SK-N-SH (cell line): ENCODE measurements around the gene TMCO2.

Experiments used
- TF ChIP-seq, protein P1 (sequence below): IDR thresholded peaks from 2 replicates; pipeline ENCODE4 v1.6.1; 2012; ENCODE audit warnings: mild to moderate bottlenecking, low read depth, low read length, moderate library complexity
- TF ChIP-seq, protein P2 (sequence below): IDR thresholded peaks from 2 replicates; pipeline ENCODE4; 2012

DNA sequence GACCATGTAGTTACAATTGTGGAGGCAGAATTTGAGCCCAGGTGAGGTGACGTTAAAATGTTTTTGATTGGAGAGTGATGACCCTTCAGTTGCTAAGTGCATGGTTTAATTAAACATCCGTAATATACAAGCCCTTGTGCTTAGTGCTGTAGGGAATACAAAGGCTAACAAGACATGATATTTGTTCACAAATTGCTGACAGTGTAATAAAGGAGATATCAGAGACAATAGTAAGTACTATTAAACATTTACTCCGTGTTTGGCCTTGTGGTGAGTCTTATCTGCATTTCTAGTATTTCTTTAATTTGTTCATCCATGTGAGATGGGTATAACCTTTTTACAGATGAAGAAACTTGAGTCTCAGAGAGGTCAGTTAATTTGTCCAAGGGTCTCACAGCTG lies 48.6 kb upstream of the TMCO2 start:
- TF ChIP-seq, protein P1, sequence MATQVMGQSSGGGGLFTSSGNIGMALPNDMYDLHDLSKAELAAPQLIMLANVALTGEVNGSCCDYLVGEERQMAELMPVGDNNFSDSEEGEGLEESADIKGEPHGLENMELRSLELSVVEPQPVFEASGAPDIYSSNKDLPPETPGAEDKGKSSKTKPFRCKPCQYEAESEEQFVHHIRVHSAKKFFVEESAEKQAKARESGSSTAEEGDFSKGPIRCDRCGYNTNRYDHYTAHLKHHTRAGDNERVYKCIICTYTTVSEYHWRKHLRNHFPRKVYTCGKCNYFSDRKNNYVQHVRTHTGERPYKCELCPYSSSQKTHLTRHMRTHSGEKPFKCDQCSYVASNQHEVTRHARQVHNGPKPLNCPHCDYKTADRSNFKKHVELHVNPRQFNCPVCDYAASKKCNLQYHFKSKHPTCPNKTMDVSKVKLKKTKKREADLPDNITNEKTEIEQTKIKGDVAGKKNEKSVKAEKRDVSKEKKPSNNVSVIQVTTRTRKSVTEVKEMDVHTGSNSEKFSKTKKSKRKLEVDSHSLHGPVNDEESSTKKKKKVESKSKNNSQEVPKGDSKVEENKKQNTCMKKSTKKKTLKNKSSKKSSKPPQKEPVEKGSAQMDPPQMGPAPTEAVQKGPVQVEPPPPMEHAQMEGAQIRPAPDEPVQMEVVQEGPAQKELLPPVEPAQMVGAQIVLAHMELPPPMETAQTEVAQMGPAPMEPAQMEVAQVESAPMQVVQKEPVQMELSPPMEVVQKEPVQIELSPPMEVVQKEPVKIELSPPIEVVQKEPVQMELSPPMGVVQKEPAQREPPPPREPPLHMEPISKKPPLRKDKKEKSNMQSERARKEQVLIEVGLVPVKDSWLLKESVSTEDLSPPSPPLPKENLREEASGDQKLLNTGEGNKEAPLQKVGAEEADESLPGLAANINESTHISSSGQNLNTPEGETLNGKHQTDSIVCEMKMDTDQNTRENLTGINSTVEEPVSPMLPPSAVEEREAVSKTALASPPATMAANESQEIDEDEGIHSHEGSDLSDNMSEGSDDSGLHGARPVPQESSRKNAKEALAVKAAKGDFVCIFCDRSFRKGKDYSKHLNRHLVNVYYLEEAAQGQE: no peak
- TF ChIP-seq, protein P2, sequence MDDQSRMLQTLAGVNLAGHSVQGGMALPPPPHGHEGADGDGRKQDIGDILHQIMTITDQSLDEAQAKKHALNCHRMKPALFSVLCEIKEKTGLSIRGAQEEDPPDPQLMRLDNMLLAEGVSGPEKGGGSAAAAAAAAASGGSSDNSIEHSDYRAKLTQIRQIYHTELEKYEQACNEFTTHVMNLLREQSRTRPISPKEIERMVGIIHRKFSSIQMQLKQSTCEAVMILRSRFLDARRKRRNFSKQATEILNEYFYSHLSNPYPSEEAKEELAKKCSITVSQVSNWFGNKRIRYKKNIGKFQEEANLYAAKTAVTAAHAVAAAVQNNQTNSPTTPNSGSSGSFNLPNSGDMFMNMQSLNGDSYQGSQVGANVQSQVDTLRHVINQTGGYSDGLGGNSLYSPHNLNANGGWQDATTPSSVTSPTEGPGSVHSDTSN: no peak
